ENCODE measurements around the gene LSG1.

The LSG1 gene

GRCh38 chr3:194686816-194687637 lies 15.0 kb upstream of the LSG1 start:
- no peaks in the 10 kb centered on the region for H3K36me3 ChIP-seq (ENCODE audit: insufficient read depth, low read length)
- peaks cover 34% of the 10 kb centered on the region for H3K4me1 ChIP-seq (ENCODE audit: control insufficient read depth, insufficient read depth, low read length, unreplicated experiment)
- peak overlapping the region; percentile 21 for H2AFZ ChIP-seq (ENCODE audit: low read length, unreplicated experiment)
- no peak overlapping the region for H3K27ac ChIP-seq (ENCODE audit: low read depth, low read length)
- no peaks in the 10 kb centered on the region for H3K79me2 ChIP-seq (ENCODE audit: control insufficient read depth, insufficient read depth, low read length, unreplicated experiment)
- H3K4me3 ChIP-seq (ENCODE audit: low read depth, low read length) = peak overlapping the region; percentile 85
- H3K27me3 ChIP-seq (ENCODE audit: insufficient read depth, low read length) = peaks cover 8% of the 10 kb centered on the region; the same call in 1 of the 2 replicates

GRCh38 chr3:194686414-194686815 lies 14.4 kb upstream of the LSG1 start:
- Histone ChIP-seq H3K79me2 (ENCODE audit: control insufficient read depth, insufficient read depth, low read length, unreplicated experiment) (no peaks in the 10 kb centered on the region), H2AFZ (ENCODE audit: low read length, unreplicated experiment) (no peak overlapping the region), H3K27me3 (ENCODE audit: insufficient read depth, low read length) (peaks cover 8% of the 10 kb centered on the region; the same call in 1 of the 2 replicates), H3K4me3 (ENCODE audit: low read depth, low read length) (peak overlapping the region; percentile 85), H3K4me1 (ENCODE audit: control insufficient read depth, insufficient read depth, low read length, unreplicated experiment) (peaks cover 34% of the 10 kb centered on the region), H3K27ac (ENCODE audit: low read depth, low read length) (no peak overlapping the region), H3K36me3 (ENCODE audit: insufficient read depth, low read length) (no peaks in the 10 kb centered on the region)

GRCh38 chr3:194685718-194686413 lies 13.9 kb upstream of the LSG1 start, which contains the start of gene FAM43A:
FAM43A (plus strand) TSS chr3:194685883; CDS start chr3:194686827, 944 bp downstream.
- H3K27ac ChIP-seq (ENCODE audit: low read depth, low read length) = no peak within 1 kb of the TSS
- H3K4me3 ChIP-seq (ENCODE audit: low read depth, low read length) = peak within 1 kb of the TSS; percentile 85
- peaks cover 34% of the 10 kb centered on the region for H3K4me1 ChIP-seq (ENCODE audit: control insufficient read depth, insufficient read depth, low read length, unreplicated experiment)
- H2AFZ ChIP-seq (ENCODE audit: low read length, unreplicated experiment) = peak within 1 kb of the TSS; percentile 86
- H3K27me3 ChIP-seq (ENCODE audit: insufficient read depth, low read length) = peaks cover 8% of the 10 kb centered on the region; the same call in 1 of the 2 replicates
- H3K36me3 ChIP-seq (ENCODE audit: insufficient read depth, low read length) = no peaks in the 10 kb centered on the region
- H3K79me2 ChIP-seq (ENCODE audit: control insufficient read depth, insufficient read depth, low read length, unreplicated experiment) = no peaks in the 10 kb centered on the region

- Histone ChIP-seq H3K27me3 (ENCODE audit: insufficient read depth, low read length) (peaks cover 8% of the 10 kb centered on the region; the same call in 1 of the 2 replicates), H3K79me2 (ENCODE audit: control insufficient read depth, insufficient read depth, low read length, unreplicated experiment) (no peaks in the 10 kb centered on the region), H3K27ac (ENCODE audit: low read depth, low read length) (no peak overlapping the region), H3K36me3 (ENCODE audit: insufficient read depth, low read length) (no peaks in the 10 kb centered on the region), H3K4me1 (ENCODE audit: control insufficient read depth, insufficient read depth, low read length, unreplicated experiment) (peaks cover 34% of the 10 kb centered on the region), H3K4me3 (ENCODE audit: low read depth, low read length) (peak overlapping the region; percentile 85), H2AFZ (ENCODE audit: low read length, unreplicated experiment) (peak overlapping the region; percentile 86)
These were observed 13.2 kb upstream of the LSG1 start for GRCh38 chr3:194685065-194685717.

- no peaks in the 10 kb centered on the region for H3K79me2 ChIP-seq (ENCODE audit: control insufficient read depth, insufficient read depth, low read length, unreplicated experiment)
- peaks cover 8% of the 10 kb centered on the region; the same call in 1 of the 2 replicates for H3K27me3 ChIP-seq (ENCODE audit: insufficient read depth, low read length)
- no peak overlapping the region for H3K27ac ChIP-seq (ENCODE audit: low read depth, low read length)
- no peak overlapping the region for H2AFZ ChIP-seq (ENCODE audit: low read length, unreplicated experiment)
- no peaks in the 10 kb centered on the region for H3K36me3 ChIP-seq (ENCODE audit: insufficient read depth, low read length)
- H3K4me1 ChIP-seq (ENCODE audit: control insufficient read depth, insufficient read depth, low read length, unreplicated experiment) = peaks cover 20% of the 10 kb centered on the region
- no peak overlapping the region for H3K4me3 ChIP-seq (ENCODE audit: low read depth, low read length)
These were observed 11.4 kb upstream of the LSG1 start for GRCh38 chr3:194683380-194683779.

- Histone ChIP-seq H3K27ac (ENCODE audit: low read depth, low read length) (no peak overlapping the region), H3K27me3 (ENCODE audit: insufficient read depth, low read length) (peaks cover 8% of the 10 kb centered on the region; the same call in 1 of the 2 replicates), H2AFZ (ENCODE audit: low read length, unreplicated experiment) (no peak overlapping the region), H3K79me2 (ENCODE audit: control insufficient read depth, insufficient read depth, low read length, unreplicated experiment) (no peaks in the 10 kb centered on the region), H3K36me3 (ENCODE audit: insufficient read depth, low read length) (no peaks in the 10 kb centered on the region), H3K4me3 (ENCODE audit: low read depth, low read length) (0 out of 2 replicates have a peak overlapping the region, but pooled peaks have one; percentile 44), H3K4me1 (ENCODE audit: control insufficient read depth, insufficient read depth, low read length, unreplicated experiment) (peaks cover 17% of the 10 kb centered on the region)
These were observed 10.8 kb upstream of the LSG1 start for GRCh38 chr3:194682694-194683310.

GRCh38 chr3:194682189-194682693 lies 10.2 kb upstream of the LSG1 start:
- Histone ChIP-seq H3K27ac (ENCODE audit: low read depth, low read length) (no peak overlapping the region), H3K4me1 (ENCODE audit: control insufficient read depth, insufficient read depth, low read length, unreplicated experiment) (peaks cover 15% of the 10 kb centered on the region), H3K79me2 (ENCODE audit: control insufficient read depth, insufficient read depth, low read length, unreplicated experiment) (no peaks in the 10 kb centered on the region), H3K36me3 (ENCODE audit: insufficient read depth, low read length) (no peaks in the 10 kb centered on the region), H3K27me3 (ENCODE audit: insufficient read depth, low read length) (peaks cover 4% of the 10 kb centered on the region; the same call in 1 of the 2 replicates), H2AFZ (ENCODE audit: low read length, unreplicated experiment) (peak overlapping the region; percentile 67), H3K4me3 (ENCODE audit: low read depth, low read length) (0 out of 2 replicates have a peak overlapping the region, but pooled peaks have one; percentile 44)

- Histone ChIP-seq H2AFZ (ENCODE audit: low read length, unreplicated experiment) (no peak overlapping the region), H3K27me3 (ENCODE audit: insufficient read depth, low read length) (no peaks in the 10 kb centered on the region), H3K36me3 (ENCODE audit: insufficient read depth, low read length) (no peaks in the 10 kb centered on the region), H3K4me3 (ENCODE audit: low read depth, low read length) (no peak overlapping the region), H3K79me2 (ENCODE audit: control insufficient read depth, insufficient read depth, low read length, unreplicated experiment) (no peaks in the 10 kb centered on the region), H3K27ac (ENCODE audit: low read depth, low read length) (no peak overlapping the region), H3K4me1 (ENCODE audit: control insufficient read depth, insufficient read depth, low read length, unreplicated experiment) (peaks cover 10% of the 10 kb centered on the region)
These were observed 9.1 kb upstream of the LSG1 start for GRCh38 chr3:194680888-194681615.

- H3K4me1 ChIP-seq (ENCODE audit: control insufficient read depth, insufficient read depth, low read length, unreplicated experiment) = peaks cover 7% of the 10 kb centered on the region
- H3K4me3 ChIP-seq (ENCODE audit: low read depth, low read length) = no peak overlapping the region
- H3K27ac ChIP-seq (ENCODE audit: low read depth, low read length) = no peak overlapping the region
- H2AFZ ChIP-seq (ENCODE audit: low read length, unreplicated experiment) = no peak overlapping the region
- H3K79me2 ChIP-seq (ENCODE audit: control insufficient read depth, insufficient read depth, low read length, unreplicated experiment) = peaks cover 5% of the 10 kb centered on the region
- no peaks in the 10 kb centered on the region for H3K36me3 ChIP-seq (ENCODE audit: insufficient read depth, low read length)
- H3K27me3 ChIP-seq (ENCODE audit: insufficient read depth, low read length) = no peaks in the 10 kb centered on the region
These were observed 4.5 kb upstream of the LSG1 start for GRCh38 chr3:194676471-194676870.
